AG04450 (cell line): ENCODE measurements around the gene AUTS2. TPM values are rescaled to one million over a fixed set of nuclear protein-coding genes. Genes with fewer than 3 reads are reported as not detected.

Source experiments
- CTCF ChIA-PET: fragments of 300-600, 350-600 bp; formaldehyde crosslinking; extraction: SDS; loops from one replicate; lab custom pipeline; 2022; ENCODE audit warnings: antibody characterized with exemption, inconsistent platforms; lab: Charles Lee
- POLR2A ChIA-PET: fragments of 350-600 bp; formaldehyde crosslinking; extraction: SDS; loops from one replicate; lab custom pipeline; 2021; ENCODE audit warnings: antibody characterized with exemption, inconsistent platforms; lab: Yijun Ruan, JAX
- DNase-seq: peaks from one replicate; pipeline ENCODE4 v3.0.0-alpha.2; 2011; ENCODE audit warnings: low read depth, low spot score
- H3K27ac ChIP-seq: one replicate; pipeline ENCODE4 v1.5.1; 2012; ENCODE audit warnings: low read depth, low read length, control low read depth
- H3K27me3 ChIP-seq: one replicate; pipeline ENCODE4 v1.6.0; 2012; ENCODE audit warnings: low read length; ENCODE audit not compliant: control insufficient read depth, insufficient read depth
- H3K4me3 ChIP-seq: 2 replicates; pipeline ENCODE4 v1.5.1; 2011; ENCODE audit warnings: mild to moderate bottlenecking, low read depth, low read length, control low read depth
- H3K9me3 ChIP-seq: 2 replicates; pipeline ENCODE4 v1.5.1; 2012; ENCODE audit warnings: low read length; ENCODE audit not compliant: control insufficient read depth, insufficient read depth
- CTCF ChIP-seq: IDR thresholded peaks from 2 replicates; pipeline ENCODE4 v1.5.1; 2011; ENCODE audit warnings: low read depth, low read length, control low read depth, inconsistent platforms
- polyA plus RNA-seq: library from polyadenylated mRNA; depleted of rRNA; stranded (reverse); fragments of >200 nt; gene quantifications from 2 replicates; pipeline ENCODE4 v1.2.3, GENCODE V29; 2011

Gene AUTS2
- polyA plus RNA-seq, 1 experiment: 1.5 TPM

DNA sequence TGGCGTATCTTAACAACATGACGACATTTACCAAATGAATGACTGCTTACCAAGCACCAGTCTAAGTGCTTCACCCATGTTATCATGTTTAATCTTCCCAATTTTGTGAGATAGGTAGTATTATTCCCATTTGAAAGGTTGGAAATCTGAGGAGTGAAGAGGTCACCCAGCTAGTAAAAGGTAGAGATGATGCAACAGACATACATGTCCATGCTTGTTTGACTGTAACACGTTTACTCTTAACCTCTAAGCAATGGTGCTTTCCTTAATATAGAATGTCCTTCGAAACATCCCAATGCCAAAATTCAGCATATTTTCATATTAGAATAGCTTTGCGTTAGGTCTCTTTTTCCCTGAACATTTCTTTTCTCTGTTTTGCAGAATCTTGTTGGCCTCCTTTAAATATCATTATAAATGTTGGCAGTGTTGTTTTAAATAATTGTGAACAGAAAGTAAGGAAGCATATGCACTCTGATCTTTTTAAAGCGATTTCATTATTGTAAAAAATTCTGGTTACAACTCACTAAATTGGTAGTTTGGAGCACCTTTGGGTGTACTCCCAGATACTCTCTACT, 722.8 kb downstream of the AUTS2 start:
- H3K27me3 ChIP-seq: no peaks in the 10 kb centered on the region
- H3K27ac ChIP-seq: no peak overlapping the region
- no peak for TF ChIP-seq CTCF
- no peak for DNase-seq
- H3K4me3 ChIP-seq: no peak overlapping the region
- ChIA-PET CTCF (no interaction called here), POLR2A (no interaction called here)
- no peaks in the 10 kb centered on the region for H3K9me3 ChIP-seq

- no peak for TF ChIP-seq CTCF
- Histone ChIP-seq H3K27me3 (no peaks in the 10 kb centered on the region), H3K9me3 (no peaks in the 10 kb centered on the region), H3K27ac (no peak overlapping the region), H3K4me3 (no peak overlapping the region)
- no peak for DNase-seq
- CTCF ChIA-PET: no interaction called here
- POLR2A ChIA-PET: no interaction called here
Measured at GRCh38 chr7:70322856-70323255, 724.6 kb downstream of the AUTS2 start.

DNA sequence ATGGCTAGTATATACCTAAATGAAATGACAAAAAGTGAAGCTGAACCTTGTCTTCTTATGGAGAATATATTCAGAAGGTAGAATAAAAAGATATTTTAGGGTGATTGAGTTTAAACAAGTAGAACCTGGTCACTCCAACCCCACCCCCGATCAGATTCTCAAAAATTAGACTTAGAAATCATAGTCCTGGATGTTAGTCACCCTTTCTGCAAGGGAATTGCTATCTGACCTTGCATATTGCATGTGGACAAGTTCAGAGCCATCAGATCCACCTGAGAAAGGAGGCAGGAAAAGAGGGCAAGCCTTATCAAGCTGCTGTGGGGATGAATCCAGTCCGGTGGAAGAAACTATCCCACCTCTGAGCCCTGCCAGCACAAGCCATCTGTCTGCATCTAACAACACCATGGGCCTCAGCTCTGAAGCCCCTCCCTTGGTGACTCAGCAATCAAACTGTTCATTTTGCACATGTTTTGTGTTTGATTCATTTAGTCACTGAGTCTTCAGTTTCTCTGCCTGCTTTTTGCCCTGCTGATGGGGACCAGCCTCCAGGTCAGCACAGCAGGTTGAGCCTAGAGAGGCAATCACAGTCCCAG, 727.3 kb downstream of the AUTS2 start:
- CTCF ChIA-PET: no interaction called here
- POLR2A ChIA-PET: no interaction called here
- Histone ChIP-seq H3K9me3 (no peaks in the 10 kb centered on the region), H3K4me3 (no peak overlapping the region), H3K27ac (no peak overlapping the region), H3K27me3 (no peaks in the 10 kb centered on the region)
- no peak for TF ChIP-seq CTCF
- DNase-seq: no peak

GRCh38 chr7:70334295-70334694, 736.0 kb downstream of the AUTS2 start:
- ChIA-PET CTCF (no interaction called here), POLR2A (no interaction called here)
- no peak for DNase-seq
- H3K27ac ChIP-seq: no peak overlapping the region
- no peaks in the 10 kb centered on the region for H3K27me3 ChIP-seq
- H3K4me3 ChIP-seq: no peak overlapping the region
- no peak for TF ChIP-seq CTCF
- no peaks in the 10 kb centered on the region for H3K9me3 ChIP-seq

DNA sequence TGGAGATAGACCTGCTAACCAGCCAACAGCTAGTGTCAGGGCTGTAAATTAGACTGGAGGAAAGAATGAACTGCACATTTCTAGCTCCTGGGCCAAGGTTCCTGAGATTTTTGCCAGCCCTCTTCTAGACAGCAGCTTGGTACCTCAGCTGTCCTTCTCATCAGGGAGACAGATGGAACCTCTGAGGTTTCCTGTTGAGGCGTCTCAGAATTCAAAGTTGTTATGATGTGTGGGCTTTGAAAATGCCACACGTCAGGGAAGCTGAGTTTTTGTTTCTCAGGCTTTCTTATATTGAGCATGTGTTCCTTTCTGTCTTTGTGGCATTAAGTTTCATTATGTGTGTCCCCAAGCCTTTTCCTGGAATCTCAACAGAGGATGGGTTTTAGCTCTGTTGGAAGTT, 736.6 kb downstream of the AUTS2 start:
- no peak for DNase-seq
- ChIA-PET POLR2A (no interaction called here), CTCF (no interaction called here)
- Histone ChIP-seq H3K27ac (no peak overlapping the region), H3K27me3 (no peaks in the 10 kb centered on the region), H3K9me3 (no peaks in the 10 kb centered on the region), H3K4me3 (no peak overlapping the region)
- no peak for TF ChIP-seq CTCF
